HepG2 (cell line): ENCODE results near the gene C3orf18. TPM values are rescaled to one million over a fixed set of nuclear protein-coding genes. Genes with fewer than 3 reads are reported as not detected.

Experiments
- ARNTL ChIP-seq: sonication (generic); formaldehyde crosslinking; IDR thresholded peaks from 2 replicates; pipeline ENCODE4 v1.4.0; 2020; ENCODE audit warnings: mild to moderate bottlenecking, missing genetic modification reagents
- CREM ChIP-seq, 2 experiments: sonication (generic) in 1 of 2; formaldehyde crosslinking in 1 of 2; IDR thresholded peaks; 2 replicates each; pipeline versions ENCODE4 v1.4.0 to v1.6.1; 2016 to 2020; ENCODE audit warnings: antibody characterized with exemption in 1 of 2, mild to moderate bottlenecking in 1 of 2, missing genetic modification reagents in 1 of 2
- EHMT2 ChIP-seq: fragments of 200-600 bp; sonication (generic); IDR thresholded peaks from 2 replicates; pipeline ENCODE4 v1.7.0; 2017; ENCODE audit warnings: antibody characterized with exemption, low read depth, low read length, borderline replicate concordance
- KAT7 ChIP-seq: IDR thresholded peaks from 2 replicates; pipeline ENCODE4 v1.6.1; 2018; ENCODE audit warnings: borderline replicate concordance, missing compliant biosample characterization
- KLF6 ChIP-seq: IDR thresholded peaks from 2 replicates; pipeline ENCODE4 v1.8.0; 2016; ENCODE audit warnings: missing biosample characterization, missing genetic modification reagents
- MED1 ChIP-seq: sonication (generic); formaldehyde crosslinking; IDR thresholded peaks from 2 replicates; pipeline ENCODE4 v1.4.0; 2020; ENCODE audit warnings: missing genetic modification reagents
- NPAS2 ChIP-seq: sonication (generic); formaldehyde crosslinking; IDR thresholded peaks from 2 replicates; pipeline ENCODE4 v1.8.0; 2022; ENCODE audit warnings: mild to moderate bottlenecking, missing genetic modification reagents, borderline replicate concordance
- NR2F1 ChIP-seq, 2 experiments: fragments of 450-650 bp in 1 of 2; formaldehyde crosslinking in 1 of 2; IDR thresholded peaks; 2 replicates each; pipeline versions ENCODE4 v1.5.0 to v1.6.1; 2016 to 2020; ENCODE audit warnings: mild to moderate bottlenecking in 1 of 2, missing compliant biosample characterization in 1 of 2, missing genetic modification reagents in 1 of 2, moderate library complexity in 1 of 2
- RBM22 ChIP-seq: fragments of 200-400 bp; formaldehyde crosslinking; optimal IDR thresholded peaks from 2 replicates; pipeline ENCODE3; 2017; ENCODE audit warnings: mild to moderate bottlenecking, low read length, moderate library complexity
- TCF7 ChIP-seq: sonication (generic); IDR thresholded peaks from 2 replicates; pipeline ENCODE4 v1.6.1; 2016; ENCODE audit warnings: antibody characterized with exemption, low read depth
- TOE1 ChIP-seq: sonication (generic); formaldehyde crosslinking; IDR thresholded peaks from 2 replicates; pipeline ENCODE4 v1.4.0; 2020; ENCODE audit warnings: mild to moderate bottlenecking, missing genetic modification reagents
- U2AF1 ChIP-seq: fragments of 200-400 bp; formaldehyde crosslinking; optimal IDR thresholded peaks from 2 replicates; pipeline ENCODE3; 2017; ENCODE audit warnings: mild to moderate bottlenecking, low read depth, low read length
- ZFP36 ChIP-seq: fragments of 150-350 bp; IDR thresholded peaks from 2 replicates; pipeline ENCODE4 v1.6.1; 2018; ENCODE audit warnings: borderline replicate concordance, low read length, low read depth; ENCODE audit not compliant: partially characterized antibody
- ZNF264 ChIP-seq: sonication (generic); formaldehyde crosslinking; IDR thresholded peaks from 2 replicates; pipeline ENCODE4 v1.4.0; 2020; ENCODE audit warnings: missing genetic modification reagents
- ZNF430 ChIP-seq: sonication (generic); formaldehyde crosslinking; IDR thresholded peaks from 2 replicates; pipeline ENCODE4 v1.9.0; 2021; ENCODE audit warnings: mild to moderate bottlenecking, missing genetic modification reagents
- ZNF644 ChIP-seq: IDR thresholded peaks from 2 replicates; pipeline ENCODE4 v1.6.1; 2016; ENCODE audit warnings: low read depth
- ZSCAN20 ChIP-seq: sonication (generic); formaldehyde crosslinking; IDR thresholded peaks from 2 replicates; pipeline ENCODE4 v1.4.0; 2020; ENCODE audit warnings: missing genetic modification reagents, mild to moderate bottlenecking, borderline replicate concordance
- polyA plus RNA-seq, 8 experiments: library from polyadenylated mRNA; depleted of rRNA in 3 of 8; stranded (reverse) in 7 of 8; unstranded in 1 of 8; fragments of >200 nt; fragmentation: Illumina TruSeq in 4 of 8; extraction: Trizol in 4 of 8; gene quantifications; 2 replicates each; pipeline versions ENCODE4 v1.2.1 to v1.2.3, GENCODE V29; 2011 to 2016; ENCODE audit warnings: low read depth in 4 of 8, missing spikeins in 1 of 8, mixed read lengths in 1 of 8; ENCODE audit not compliant: insufficient read depth in 1 of 8
- total RNA-seq, 5 experiments: library from RNA; depleted of rRNA; stranded (reverse); fragments of >200 nt; fragmentation: Illumina TruSeq; extraction: Trizol; gene quantifications; 2 replicates each; pipeline ENCODE4 v1.2.3, GENCODE V29; 2016; ENCODE audit warnings: low read depth in 1 of 5
- TF ChIP-seq, protein P1 (sequence below): sonication (generic); formaldehyde crosslinking; IDR thresholded peaks from 2 replicates; pipeline ENCODE4 v1.4.0; 2020; ENCODE audit warnings: mild to moderate bottlenecking, missing genetic modification reagents
- TF ChIP-seq, protein P2 (sequence below): sonication (generic); formaldehyde crosslinking; IDR thresholded peaks from 2 replicates; pipeline ENCODE4 v1.8.0; 2022; ENCODE audit warnings: mild to moderate bottlenecking, missing genetic modification reagents, moderate library complexity
- TF ChIP-seq, protein P3 (sequence below): sonication (generic); formaldehyde crosslinking; IDR thresholded peaks from 2 replicates; pipeline ENCODE4 v1.4.0; 2020; ENCODE audit warnings: missing genetic modification reagents
- TF ChIP-seq, protein P4 (sequence below): sonication (generic); formaldehyde crosslinking; IDR thresholded peaks from 2 replicates; pipeline ENCODE4 v1.4.0; 2020; ENCODE audit warnings: missing genetic modification reagents, mild to moderate bottlenecking, borderline replicate concordance
- TF ChIP-seq, protein P5 (sequence below): IDR thresholded peaks from 2 replicates; pipeline ENCODE4 v1.6.1; 2016; ENCODE audit warnings: low read depth, control low read depth

Gene C3orf18
- total and polyA plus RNA-seq, 2 of the 13 experiments (the other 11 are each of a cell fraction or from before 2014, with no cell fraction given): 1.6 to 4.8 TPM

DNA sequence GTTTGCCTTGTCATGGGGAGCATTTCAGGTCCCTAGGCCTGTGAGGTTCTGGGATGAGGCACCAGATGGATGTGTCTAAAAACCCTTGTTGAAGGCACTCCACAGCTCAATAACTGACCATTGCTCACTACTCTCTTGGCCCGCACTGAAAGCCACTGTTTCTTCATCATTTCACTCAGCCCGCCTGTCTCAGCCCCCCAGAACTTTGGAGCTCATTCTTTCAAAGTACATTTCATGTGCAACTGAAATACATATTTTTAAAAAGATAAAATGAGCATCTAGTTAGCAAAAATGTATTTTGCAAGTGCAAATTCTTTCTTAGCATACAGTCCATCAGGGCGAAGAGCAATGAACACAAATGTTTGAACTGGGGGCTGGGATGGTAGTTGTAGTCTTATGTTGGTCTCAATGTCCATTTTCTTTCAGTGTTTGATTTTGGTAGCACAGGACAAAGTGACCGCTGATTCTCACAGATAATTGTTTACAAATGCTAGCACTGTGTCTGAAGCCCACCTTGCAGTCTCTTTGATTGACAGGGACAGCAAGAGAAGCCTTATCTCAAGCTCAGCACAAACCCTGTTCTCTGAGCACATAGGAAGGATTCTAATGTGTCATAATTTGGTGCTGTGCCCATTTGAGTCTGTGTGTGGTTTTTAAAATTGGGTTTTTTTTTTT, 21.3 kb upstream of the C3orf18 start (continued):
- TF ChIP-seq, protein P1, sequence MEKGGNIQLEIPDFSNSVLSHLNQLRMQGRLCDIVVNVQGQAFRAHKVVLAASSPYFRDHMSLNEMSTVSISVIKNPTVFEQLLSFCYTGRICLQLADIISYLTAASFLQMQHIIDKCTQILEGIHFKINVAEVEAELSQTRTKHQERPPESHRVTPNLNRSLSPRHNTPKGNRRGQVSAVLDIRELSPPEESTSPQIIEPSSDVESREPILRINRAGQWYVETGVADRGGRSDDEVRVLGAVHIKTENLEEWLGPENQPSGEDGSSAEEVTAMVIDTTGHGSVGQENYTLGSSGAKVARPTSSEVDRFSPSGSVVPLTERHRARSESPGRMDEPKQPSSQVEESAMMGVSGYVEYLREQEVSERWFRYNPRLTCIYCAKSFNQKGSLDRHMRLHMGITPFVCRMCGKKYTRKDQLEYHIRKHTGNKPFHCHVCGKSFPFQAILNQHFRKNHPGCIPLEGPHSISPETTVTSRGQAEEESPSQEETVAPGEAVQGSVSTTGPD (CRISPR knock-in tag): no peak
- TF ChIP-seq, protein P2, sequence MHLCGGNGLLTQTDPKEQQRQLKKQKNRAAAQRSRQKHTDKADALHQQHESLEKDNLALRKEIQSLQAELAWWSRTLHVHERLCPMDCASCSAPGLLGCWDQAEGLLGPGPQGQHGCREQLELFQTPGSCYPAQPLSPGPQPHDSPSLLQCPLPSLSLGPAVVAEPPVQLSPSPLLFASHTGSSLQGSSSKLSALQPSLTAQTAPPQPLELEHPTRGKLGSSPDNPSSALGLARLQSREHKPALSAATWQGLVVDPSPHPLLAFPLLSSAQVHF (CRISPR knock-in tag): no peak
- TF ChIP-seq MED1 (CRISPR knock-in tag) (peak; percentile 71), KAT7 (peak; percentile 10), KLF6 (0 out of 2 replicates have a peak, but pooled peaks have one; percentile 41), U2AF1 (no peak), ZNF644 (CRISPR knock-in tag) (no peak), ZSCAN20 (CRISPR knock-in tag) (no peak), CREM (IDR thresholded peaks at IDR 0.05) (peak; percentile 72), CREM (CRISPR knock-in tag; IDR thresholded peaks at IDR 0.05) (no peak), NR2F1 (CRISPR knock-in tag; IDR thresholded peaks at IDR 0.05) (no peak), ZNF264 (CRISPR knock-in tag) (peak; percentile 43; the same call in 1 of the 2 replicates), EHMT2 (no peak), RBM22 (no peak), ZFP36 (peak; percentile 59), ZNF430 (CRISPR knock-in tag) (0 out of 2 replicates have a peak, but pooled peaks have one; percentile 13), TCF7 (peak; percentile 71), ARNTL (0 out of 2 replicates have a peak, but pooled peaks have one; percentile 35), TOE1 (CRISPR knock-in tag) (no peak), NPAS2 (no peak)
- TF ChIP-seq, protein P3, sequence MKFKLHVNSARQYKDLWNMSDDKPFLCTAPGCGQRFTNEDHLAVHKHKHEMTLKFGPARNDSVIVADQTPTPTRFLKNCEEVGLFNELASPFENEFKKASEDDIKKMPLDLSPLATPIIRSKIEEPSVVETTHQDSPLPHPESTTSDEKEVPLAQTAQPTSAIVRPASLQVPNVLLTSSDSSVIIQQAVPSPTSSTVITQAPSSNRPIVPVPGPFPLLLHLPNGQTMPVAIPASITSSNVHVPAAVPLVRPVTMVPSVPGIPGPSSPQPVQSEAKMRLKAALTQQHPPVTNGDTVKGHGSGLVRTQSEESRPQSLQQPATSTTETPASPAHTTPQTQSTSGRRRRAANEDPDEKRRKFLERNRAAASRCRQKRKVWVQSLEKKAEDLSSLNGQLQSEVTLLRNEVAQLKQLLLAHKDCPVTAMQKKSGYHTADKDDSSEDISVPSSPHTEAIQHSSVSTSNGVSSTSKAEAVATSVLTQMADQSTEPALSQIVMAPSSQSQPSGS (CRISPR knock-in tag): peak; percentile 72; the same call in 1 of the 2 replicates
- TF ChIP-seq, protein P4, sequence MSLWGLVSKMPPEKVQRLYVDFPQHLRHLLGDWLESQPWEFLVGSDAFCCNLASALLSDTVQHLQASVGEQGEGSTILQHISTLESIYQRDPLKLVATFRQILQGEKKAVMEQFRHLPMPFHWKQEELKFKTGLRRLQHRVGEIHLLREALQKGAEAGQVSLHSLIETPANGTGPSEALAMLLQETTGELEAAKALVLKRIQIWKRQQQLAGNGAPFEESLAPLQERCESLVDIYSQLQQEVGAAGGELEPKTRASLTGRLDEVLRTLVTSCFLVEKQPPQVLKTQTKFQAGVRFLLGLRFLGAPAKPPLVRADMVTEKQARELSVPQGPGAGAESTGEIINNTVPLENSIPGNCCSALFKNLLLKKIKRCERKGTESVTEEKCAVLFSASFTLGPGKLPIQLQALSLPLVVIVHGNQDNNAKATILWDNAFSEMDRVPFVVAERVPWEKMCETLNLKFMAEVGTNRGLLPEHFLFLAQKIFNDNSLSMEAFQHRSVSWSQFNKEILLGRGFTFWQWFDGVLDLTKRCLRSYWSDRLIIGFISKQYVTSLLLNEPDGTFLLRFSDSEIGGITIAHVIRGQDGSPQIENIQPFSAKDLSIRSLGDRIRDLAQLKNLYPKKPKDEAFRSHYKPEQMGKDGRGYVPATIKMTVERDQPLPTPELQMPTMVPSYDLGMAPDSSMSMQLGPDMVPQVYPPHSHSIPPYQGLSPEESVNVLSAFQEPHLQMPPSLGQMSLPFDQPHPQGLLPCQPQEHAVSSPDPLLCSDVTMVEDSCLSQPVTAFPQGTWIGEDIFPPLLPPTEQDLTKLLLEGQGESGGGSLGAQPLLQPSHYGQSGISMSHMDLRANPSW (CRISPR knock-in tag): no peak; the same call in 1 of the 2 replicates
- TF ChIP-seq, protein P5, sequence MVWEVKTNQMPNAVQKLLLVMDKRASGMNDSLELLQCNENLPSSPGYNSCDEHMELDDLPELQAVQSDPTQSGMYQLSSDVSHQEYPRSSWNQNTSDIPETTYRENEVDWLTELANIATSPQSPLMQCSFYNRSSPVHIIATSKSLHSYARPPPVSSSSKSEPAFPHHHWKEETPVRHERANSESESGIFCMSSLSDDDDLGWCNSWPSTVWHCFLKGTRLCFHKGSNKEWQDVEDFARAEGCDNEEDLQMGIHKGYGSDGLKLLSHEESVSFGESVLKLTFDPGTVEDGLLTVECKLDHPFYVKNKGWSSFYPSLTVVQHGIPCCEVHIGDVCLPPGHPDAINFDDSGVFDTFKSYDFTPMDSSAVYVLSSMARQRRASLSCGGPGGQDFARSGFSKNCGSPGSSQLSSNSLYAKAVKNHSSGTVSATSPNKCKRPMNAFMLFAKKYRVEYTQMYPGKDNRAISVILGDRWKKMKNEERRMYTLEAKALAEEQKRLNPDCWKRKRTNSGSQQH (CRISPR knock-in tag): no peak
